ENCODE results near the gene NR2C2AP.

DNA sequence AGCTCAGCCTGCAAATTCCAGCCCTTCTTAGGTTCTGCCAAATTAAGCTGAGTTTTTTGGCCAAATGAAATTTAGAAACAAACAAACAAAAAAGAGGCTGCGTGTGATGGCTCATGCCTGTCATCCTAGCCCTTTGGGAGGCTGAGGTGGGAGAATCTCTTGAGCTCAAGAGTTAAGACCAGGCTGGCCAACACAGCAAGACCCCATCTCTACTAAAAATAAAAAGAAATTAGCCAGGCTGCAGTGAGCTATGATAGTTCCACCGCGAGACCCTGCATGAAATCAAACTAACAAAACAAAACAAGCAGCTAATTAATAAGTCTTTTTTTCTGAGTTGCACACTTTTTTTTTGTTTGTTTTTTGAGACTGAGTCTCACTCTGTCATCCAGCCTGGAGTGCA is 26.5 kb upstream of the NR2C2AP start:
- TF ChIP-seq ARNTL (CRISPR knock-in tag; IDR thresholded peaks at IDR 0.05) (no peak), ZNF746 (CRISPR knock-in tag; IDR thresholded peaks at IDR 0.05) (no peak), ZNF121 (CRISPR knock-in tag; IDR thresholded peaks at IDR 0.05) (peak; percentile 59; the same call in 1 of the 2 replicates), HHEX (CRISPR knock-in tag; IDR thresholded peaks at IDR 0.05) (no peak), AGO2 (optimal IDR thresholded peaks at IDR 0.05; ENCODE audit: low read depth, low read length) (no peak), TAF1 (CRISPR knock-in tag; IDR thresholded peaks at IDR 0.05) (no peak), ZNF740 (CRISPR knock-in tag; IDR thresholded peaks at IDR 0.05) (no peak)
- TF ChIP-seq, protein P1, sequence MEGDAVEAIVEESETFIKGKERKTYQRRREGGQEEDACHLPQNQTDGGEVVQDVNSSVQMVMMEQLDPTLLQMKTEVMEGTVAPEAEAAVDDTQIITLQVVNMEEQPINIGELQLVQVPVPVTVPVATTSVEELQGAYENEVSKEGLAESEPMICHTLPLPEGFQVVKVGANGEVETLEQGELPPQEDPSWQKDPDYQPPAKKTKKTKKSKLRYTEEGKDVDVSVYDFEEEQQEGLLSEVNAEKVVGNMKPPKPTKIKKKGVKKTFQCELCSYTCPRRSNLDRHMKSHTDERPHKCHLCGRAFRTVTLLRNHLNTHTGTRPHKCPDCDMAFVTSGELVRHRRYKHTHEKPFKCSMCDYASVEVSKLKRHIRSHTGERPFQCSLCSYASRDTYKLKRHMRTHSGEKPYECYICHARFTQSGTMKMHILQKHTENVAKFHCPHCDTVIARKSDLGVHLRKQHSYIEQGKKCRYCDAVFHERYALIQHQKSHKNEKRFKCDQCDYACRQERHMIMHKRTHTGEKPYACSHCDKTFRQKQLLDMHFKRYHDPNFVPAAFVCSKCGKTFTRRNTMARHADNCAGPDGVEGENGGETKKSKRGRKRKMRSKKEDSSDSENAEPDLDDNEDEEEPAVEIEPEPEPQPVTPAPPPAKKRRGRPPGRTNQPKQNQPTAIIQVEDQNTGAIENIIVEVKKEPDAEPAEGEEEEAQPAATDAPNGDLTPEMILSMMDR (CRISPR knock-in tag; IDR thresholded peaks at IDR 0.05) = no peak

All from HepG2 (cell line).